HUDEP-2 (cell line): ENCODE data around the gene IFNAR1.

Source experiments
- DNase-seq, 76 experiments: peaks; one replicate each; lab custom pipeline; 2025; ENCODE audit not compliant: unreplicated experiment in 76 of 76; lab: John Stamatoyannopoulos, UW

IFNAR1 gene

GRCh38 chr21:33324291-33325221, at the start of gene IFNAR1:
TSS of gene IFNAR1 (plus strand) at chr21:33324970. CDS start at chr21:33325056, 86 bp downstream.
- peak; percentile 69 to 100 (median 98) for DNase-seq

GRCh38 chr21:33278721-33279120, 46.0 kb upstream of the IFNAR1 start:
- no peak for DNase-seq

- DNase-seq = no peak
Measured at GRCh38 chr21:33279330-33279820, 45.4 kb upstream of the IFNAR1 start.

- DNase-seq = peak in 35 of 76 experiments; percentile 16 to 82 (median 46)
Measured at GRCh38 chr21:33281096-33281652, 43.6 kb upstream of the IFNAR1 start.

- DNase-seq = peak in 15 of 76 experiments; percentile 15 to 43 (median 24)
Measured at GRCh38 chr21:33283203-33283602, 41.6 kb upstream of the IFNAR1 start.

GRCh38 chr21:33286076-33286475, 38.7 kb upstream of the IFNAR1 start:
- DNase-seq = no peak

GRCh38 chr21:33286600-33287456, 37.9 kb upstream of the IFNAR1 start:
- no peak for DNase-seq

GRCh38 chr21:33289199-33289819, 35.5 kb upstream of the IFNAR1 start:
- no peak for DNase-seq

GRCh38 chr21:33290441-33290840, 34.3 kb upstream of the IFNAR1 start:
- DNase-seq = no peak

- DNase-seq = no peak
Measured at GRCh38 chr21:33291686-33292085, 33.1 kb upstream of the IFNAR1 start.

- no peak for DNase-seq
Measured at GRCh38 chr21:33292724-33293123, 32.0 kb upstream of the IFNAR1 start.

- DNase-seq = no peak
Measured at GRCh38 chr21:33293136-33293535, 31.6 kb upstream of the IFNAR1 start.

- no peak for DNase-seq
Measured at GRCh38 chr21:33293811-33294216, 31.0 kb upstream of the IFNAR1 start.

GRCh38 chr21:33296156-33296555, 28.6 kb upstream of the IFNAR1 start:
- no peak for DNase-seq

- DNase-seq = peak in 2 of 76 experiments; percentile 8 to 31
Measured at GRCh38 chr21:33299181-33299752, 25.5 kb upstream of the IFNAR1 start.

- DNase-seq = peak in 48 of 76 experiments; percentile 20 to 88 (median 64)
Measured at GRCh38 chr21:33300701-33301631, 23.8 kb upstream of the IFNAR1 start.

- no peak for DNase-seq
Measured at GRCh38 chr21:33301632-33302002, 23.2 kb upstream of the IFNAR1 start.

- DNase-seq = no peak
Measured at GRCh38 chr21:33302055-33302454, 22.7 kb upstream of the IFNAR1 start.

- DNase-seq = peak in 1 of 76 experiments; percentile 17
Measured at GRCh38 chr21:33302796-33303195, 22.0 kb upstream of the IFNAR1 start.
